A549 (cell line): ENCODE data around the gene PAM16. TPM values are rescaled to one million over a fixed set of nuclear protein-coding genes. Genes with fewer than 3 reads are reported as not detected.

Experiments used
- ATAC-seq, 2 experiments: fragments of 200-7000 bp in 1 of 2; fragments of >200 bp in 1 of 2; cut with Nextera tagmentation in 1 of 2; cut with Tn5 transposase in 1 of 2; 3 replicates each; pipeline versions ENCODE4 v1.8.0 to v1.9.1; 2018 to 2020; ENCODE audit warnings: mild to moderate bottlenecking in 1 of 2, moderate library complexity in 1 of 2
- CTCF ChIA-PET: fragments of 300-600 bp; sonication (Branson Sonifier 250); formaldehyde crosslinking; extraction: SDS; loops from one replicate; lab custom pipeline; 2021; ENCODE audit warnings: antibody characterized with exemption, inconsistent platforms; lab: Yijun Ruan, JAX
- POLR2A ChIA-PET: fragments of 350-600 bp; formaldehyde crosslinking; extraction: SDS; loops from one replicate; lab custom pipeline; 2021; ENCODE audit warnings: antibody characterized with exemption, inconsistent platforms; lab: Yijun Ruan, JAX
- DNase-seq, 2 experiments: peaks; one replicate each; pipeline versions ENCODE4 v3.0.0 to v3.0.0-alpha.2; 2011 to 2016; ENCODE audit warnings: low read depth in 1 of 2, low spot score in 1 of 2
- FAIRE-seq: peaks from 2 replicates; lab custom pipeline; 2011; peaks lifted over from hg19 to GRCh38; lab: Jason Lieb, UNC
- H3K27ac ChIP-seq, 2 experiments: fragments of >200 bp; sonication (Bioruptor Twin); formaldehyde crosslinking; 3 replicates each; pipeline ENCODE4 v1.5.1; 2016 to 2017
- H3K4me1 ChIP-seq: fragments of >200 bp; sonication (Bioruptor Twin); formaldehyde crosslinking; 3 replicates; pipeline ENCODE4 v1.6.1; 2016
- H3K4me2 ChIP-seq: fragments of >200 bp; sonication (Bioruptor Twin); formaldehyde crosslinking; 3 replicates; pipeline ENCODE4 v1.6.1; 2016
- H3K4me3 ChIP-seq: fragments of >200 bp; sonication (Bioruptor Twin); formaldehyde crosslinking; 3 replicates; pipeline ENCODE4 v1.5.1; 2016
- H3K9me3 ChIP-seq: fragments of >200 bp; sonication (Bioruptor Twin); formaldehyde crosslinking; 3 replicates; pipeline ENCODE4 v1.6.1; 2016
- ATOH8 ChIP-seq: fragments of 250-450 bp; sonication (Bioruptor Pico); IDR thresholded peaks from 2 replicates; pipeline ENCODE4 v1.5.0; 2020; ENCODE audit warnings: low read depth, mild to moderate bottlenecking, moderate library complexity
- BCL3 ChIP-seq: fragments of >200 bp; sonication (Bioruptor Twin); formaldehyde crosslinking; IDR thresholded peaks from 3 replicates; pipeline ENCODE4 v1.6.1; 2016
- CBX2 ChIP-seq: fragments of 200-600 bp; sonication (generic); IDR thresholded peaks from 2 replicates; pipeline ENCODE4 v1.6.1; 2016; ENCODE audit warnings: low read depth, mild to moderate bottlenecking, borderline replicate concordance
- CHD2 ChIP-seq: fragments of 150-350 bp; IDR thresholded peaks from 2 replicates; pipeline ENCODE4 v1.6.1; 2014; ENCODE audit warnings: low read length; ENCODE audit not compliant: partially characterized antibody
- EHF ChIP-seq: fragments of 250-450 bp; sonication (Bioruptor Pico); IDR thresholded peaks from 2 replicates; pipeline ENCODE4 v1.5.0; 2020; ENCODE audit warnings: mild to moderate bottlenecking
- ELK1 ChIP-seq: fragments of 150-350 bp; IDR thresholded peaks from 2 replicates; pipeline ENCODE4 v1.6.1; 2014; ENCODE audit warnings: low read depth, mild to moderate bottlenecking, low read length
- EP300 ChIP-seq, 2 experiments: fragments of >200 bp; sonication (Bioruptor Twin); formaldehyde crosslinking; IDR thresholded peaks; 2 replicates in 1 of 2; 3 replicates in 1 of 2; pipeline ENCODE4 v1.6.1; 2016 to 2017
- ESRRA ChIP-seq: fragments of 150-350 bp; IDR thresholded peaks from 2 replicates; pipeline ENCODE4 v1.6.1; 2014; ENCODE audit warnings: mild to moderate bottlenecking, low read length, borderline replicate concordance
- HMGXB4 ChIP-seq: fragments of 250-450 bp; sonication (Bioruptor Pico); IDR thresholded peaks from 2 replicates; pipeline ENCODE4 v1.5.0; 2021; ENCODE audit warnings: mild to moderate bottlenecking, moderate library complexity, borderline replicate concordance
- HOXB5 ChIP-seq: fragments of 250-450 bp; sonication (Bioruptor Pico); IDR thresholded peaks from 2 replicates; pipeline ENCODE4 v1.5.0; 2020; ENCODE audit warnings: mild to moderate bottlenecking, moderate library complexity
- JUNB ChIP-seq: fragments of >200 bp; sonication (Bioruptor Twin); formaldehyde crosslinking; IDR thresholded peaks from 2 replicates; pipeline ENCODE4 v1.6.1; 2016
- KDM1A ChIP-seq: fragments of 200-600 bp; sonication (generic); IDR thresholded peaks from 2 replicates; pipeline ENCODE4 v1.6.1; 2016; ENCODE audit warnings: low read depth, mild to moderate bottlenecking
- MAFK ChIP-seq: fragments of 450-650 bp; IDR thresholded peaks from 2 replicates; pipeline ENCODE4 v1.6.1; 2014; ENCODE audit not compliant: partially characterized antibody
- PHF8 ChIP-seq: fragments of 200-600 bp; sonication (generic); IDR thresholded peaks from 2 replicates; pipeline ENCODE4 v1.6.1; 2016; ENCODE audit warnings: low read depth, mild to moderate bottlenecking, antibody characterized with exemption, moderate library complexity, borderline replicate concordance
- REST ChIP-seq: fragments of 200-600 bp; sonication (generic); IDR thresholded peaks from 2 replicates; pipeline ENCODE4 v1.6.1; 2016; ENCODE audit warnings: antibody characterized with exemption, mild to moderate bottlenecking, moderate library complexity
- RFX5 ChIP-seq: fragments of 450-650 bp; IDR thresholded peaks from 2 replicates; pipeline ENCODE4 v1.7.1; 2014; ENCODE audit warnings: antibody characterized with exemption, mild to moderate bottlenecking, moderate library complexity
- RNF2 ChIP-seq: fragments of 200-600 bp; sonication (generic); IDR thresholded peaks from 2 replicates; pipeline ENCODE4 v1.6.1; 2016; ENCODE audit warnings: low read depth, mild to moderate bottlenecking, antibody characterized with exemption, moderate library complexity, borderline replicate concordance
- SMC3 ChIP-seq: fragments of >200 bp; sonication (Bioruptor Twin); formaldehyde crosslinking; IDR thresholded peaks from 3 replicates; pipeline ENCODE4 v1.6.1; 2018; ENCODE audit warnings: inconsistent platforms
- TFCP2L1 ChIP-seq: fragments of 250-450 bp; sonication (Bioruptor Pico); IDR thresholded peaks from 2 replicates; pipeline ENCODE4 v1.5.0; 2021; ENCODE audit warnings: mild to moderate bottlenecking
- ZC3H11A ChIP-seq: fragments of 450-650 bp; IDR thresholded peaks from 2 replicates; pipeline ENCODE4 v1.6.1; 2014; ENCODE audit warnings: antibody characterized with exemption, mild to moderate bottlenecking
- ZNF302 ChIP-seq: fragments of 250-450 bp; sonication (Bioruptor Pico); IDR thresholded peaks from 2 replicates; pipeline ENCODE4 v1.9.0; 2021; ENCODE audit warnings: inconsistent platforms, mild to moderate bottlenecking, moderate library complexity
- WGBS: methylation state at CpG from one replicate; pipeline ENCODE4 v1.1.6; 2017; ENCODE audit errors: missing lambda C conversion rate; 5-methylcytosine and 5-hydroxymethylcytosine counted together
- polyA plus RNA-seq, 4 experiments: library from polyadenylated mRNA; depleted of rRNA in 3 of 4; stranded (reverse); fragments of >200 nt; fragmentation: RNase III in 1 of 4; extraction: RNeasy Plus Mini Kit Qiagen cat#74134 plus additional on column Dnase treatment in 1 of 4; gene quantifications; 2 replicates in 3 of 4; 3 replicates in 1 of 4; pipeline ENCODE4 v1.2.3, GENCODE V29; 2011 to 2017

The PAM16 gene
- polyA plus RNA-seq, 2 of the 4 experiments (the other 2 are of a cell fraction): 55.1 to 59.1 TPM

GRCh38 chr16:4389051-4389955 is 38.2 kb upstream of the PAM16 start:
- CTCF ChIA-PET: interaction anchor here (0.6 to 32.6 kb wide), 13 partner anchors 10 to 135 kb away, joined by 3 to 833 read pairs (median 5); partner anchors contain the start of genes PAM16 and VASN
- TF ChIP-seq ELK1 (no peak), EP300 (IDR thresholded peaks at IDR 0.05) (no peak), PHF8 (no peak), HOXB5 (CRISPR knock-in tag) (no peak)

GRCh38 chr16:4388271-4389021 is 37.3 kb upstream of the PAM16 start:
- no peak for DNase-seq
- Histone ChIP-seq H3K4me1 (peaks cover 19% of the 10 kb centered on the region; the same call in 2 of the 3 replicates), H3K27ac (peak overlapping the region in 1 of 2 experiments; percentile 21; a peak in 1 of 6 replicates), H3K4me2 (no peak overlapping the region), H3K4me3 (no peak overlapping the region), H3K9me3 (no peaks in the 10 kb centered on the region)
- ATAC-seq: no peak
- no peak for FAIRE-seq
- WGBS: 65% methylated on average over 12 of the region's 19 CpGs
- ChIA-PET POLR2A (no interaction called here), CTCF (interaction anchor here (0.9 to 32.6 kb wide), 8 partner anchors 9 to 450 kb away, joined by 3 to 833 read pairs (median 4); partner anchors contain the start of gene VASN)
- TF ChIP-seq KDM1A: no peak

More at GRCh38 chr16:4389051-4389955, 38.2 kb upstream of the PAM16 start:
- Histone ChIP-seq H3K4me3 (no peak overlapping the region), H3K4me2 (no peak overlapping the region), H3K4me1 (peaks cover 19% of the 10 kb centered on the region; the same call in 2 of the 3 replicates), H3K9me3 (no peaks in the 10 kb centered on the region), H3K27ac (no peak overlapping the region)
- POLR2A ChIA-PET: no interaction called here
- ATAC-seq: no peak
- DNase-seq: no peak
- 77% methylated on average over 27 of the region's 27 CpGs for WGBS
- FAIRE-seq: no peak

GRCh38 chr16:4387781-4388180 is 36.7 kb upstream of the PAM16 start:
- Histone ChIP-seq H3K4me3 (no peak overlapping the region), H3K4me1 (peaks cover 14% of the 10 kb centered on the region; the same call in 2 of the 3 replicates), H3K9me3 (no peaks in the 10 kb centered on the region), H3K27ac (no peak overlapping the region), H3K4me2 (no peak overlapping the region)
- ATAC-seq (no peak), FAIRE-seq (no peak), DNase-seq (no peak)
- ChIA-PET POLR2A (no interaction called here), CTCF (interaction anchor here (0.6 to 32.6 kb wide), 6 partner anchors 18 to 700 kb away, joined by 3 to 833 read pairs (median 4); partner anchors contain the start of gene VASN)
- WGBS: 91% methylated on average over 18 of the region's 20 CpGs
- no peak for TF ChIP-seq ESRRA
- TF ChIP-seq ZNF302 (CRISPR knock-in tag): no peak
- TF ChIP-seq JUNB: no peak
- TF ChIP-seq RFX5: no peak
- no peak for TF ChIP-seq BCL3
- no peak for TF ChIP-seq MAFK
- TF ChIP-seq ATOH8 (CRISPR knock-in tag): no peak
- TF ChIP-seq CHD2: no peak
- no peak for TF ChIP-seq ZC3H11A
- no peak for TF ChIP-seq RNF2
- TF ChIP-seq CBX2: no peak
- no peak for TF ChIP-seq HMGXB4 (CRISPR knock-in tag)
- TF ChIP-seq REST: no peak
- no peak for TF ChIP-seq SMC3
- TF ChIP-seq EHF (CRISPR knock-in tag): no peak
- no peak for TF ChIP-seq TFCP2L1 (CRISPR knock-in tag)
